ENCODE data around the gene DYNC1H1.

DYNC1H1 gene

DNA sequence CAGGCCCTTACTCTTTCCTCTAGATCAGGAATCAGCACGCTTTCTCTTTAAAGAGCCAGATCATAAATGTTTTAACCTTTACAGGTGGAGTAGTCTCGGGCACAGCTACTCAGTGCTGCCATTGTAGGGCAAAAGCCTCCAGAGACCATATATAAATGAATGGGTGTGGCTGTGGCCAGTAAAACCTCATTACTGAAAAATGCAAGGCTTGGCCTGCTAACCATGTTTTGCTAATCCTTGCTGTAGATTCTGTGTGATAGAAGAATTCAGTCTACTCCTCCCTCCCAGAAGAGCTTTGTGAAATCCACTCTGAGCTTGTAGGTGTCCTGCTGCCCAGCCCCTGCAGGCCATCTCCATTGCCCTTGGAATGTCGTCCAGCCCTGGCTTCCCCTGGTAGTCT lies 64.4 kb downstream of the DYNC1H1 start:
- Histone ChIP-seq H3K9me3 (ENCODE audit: control insufficient read depth, low read length) (no peaks in the 10 kb centered on the region), H3K4me3 (ENCODE audit: insufficient read depth, low read depth, low read length, poor library complexity, severe bottlenecking) (no peak overlapping the region), H3K27me3 (replicated peaks; ENCODE audit: control insufficient read depth, insufficient read depth, low read length, poor library complexity, severe bottlenecking) (no peaks in the 10 kb centered on the region), H3K27ac (ENCODE audit: insufficient read depth, low read length, poor library complexity, severe bottlenecking) (no peak overlapping the region), H3K36me3 (ENCODE audit: control insufficient read depth, insufficient read depth, low read length) (peaks cover 89% of the 10 kb centered on the region), H3K4me1 (ENCODE audit: control insufficient read depth, insufficient read depth, low read length, poor library complexity, severe bottlenecking) (no peaks in the 10 kb centered on the region)
- DNase-seq = no peak

DNA sequence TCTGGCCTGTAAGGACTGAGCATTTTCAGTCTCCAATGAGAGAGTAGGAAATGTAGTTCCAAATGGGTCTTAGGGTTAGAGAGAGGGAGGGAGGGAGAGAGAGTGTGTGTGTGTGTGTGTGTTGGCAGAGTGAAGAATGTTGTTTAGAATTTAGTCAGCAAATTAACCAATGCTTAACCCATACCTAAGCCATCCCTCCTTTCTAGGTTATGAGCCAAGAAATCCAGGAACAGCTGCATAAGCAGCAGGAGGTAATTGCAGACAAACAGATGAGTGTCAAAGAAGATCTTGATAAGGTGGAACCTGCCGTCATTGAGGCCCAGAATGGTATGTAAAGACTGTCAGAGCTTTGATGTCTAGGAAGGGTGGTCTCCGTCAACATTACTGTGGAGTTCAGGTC lies 65.6 kb downstream of the DYNC1H1 start:
- H3K9me3 ChIP-seq (ENCODE audit: control insufficient read depth, low read length) = no peaks in the 10 kb centered on the region
- no peak for DNase-seq
- no peak overlapping the region for H3K27ac ChIP-seq (ENCODE audit: insufficient read depth, low read length, poor library complexity, severe bottlenecking)
- no peaks in the 10 kb centered on the region for H3K4me1 ChIP-seq (ENCODE audit: control insufficient read depth, insufficient read depth, low read length, poor library complexity, severe bottlenecking)
- no peaks in the 10 kb centered on the region for H3K27me3 ChIP-seq (replicated peaks; ENCODE audit: control insufficient read depth, insufficient read depth, low read length, poor library complexity, severe bottlenecking)
- peaks cover 88% of the 10 kb centered on the region for H3K36me3 ChIP-seq (ENCODE audit: control insufficient read depth, insufficient read depth, low read length)
- H3K4me3 ChIP-seq (ENCODE audit: insufficient read depth, low read depth, low read length, poor library complexity, severe bottlenecking) = no peak overlapping the region

DNA sequence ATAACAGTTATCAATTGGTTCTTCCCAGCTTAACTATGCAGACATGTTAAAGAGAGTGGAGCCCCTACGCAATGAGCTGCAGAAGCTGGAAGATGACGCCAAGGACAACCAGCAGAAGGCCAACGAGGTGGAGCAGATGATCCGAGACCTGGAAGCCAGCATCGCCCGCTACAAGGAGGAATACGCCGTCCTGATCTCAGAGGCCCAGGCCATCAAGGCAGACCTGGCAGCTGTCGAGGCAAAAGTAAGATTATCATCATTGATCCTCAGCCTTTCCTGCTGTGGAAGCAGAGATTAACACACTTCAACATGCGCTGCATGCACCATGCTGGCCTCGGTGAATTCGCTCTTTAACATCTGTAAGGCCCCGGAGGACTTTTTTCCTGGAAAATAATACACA lies 68.9 kb downstream of the DYNC1H1 start:
- H3K27me3 ChIP-seq (replicated peaks; ENCODE audit: control insufficient read depth, insufficient read depth, low read length, poor library complexity, severe bottlenecking) = no peaks in the 10 kb centered on the region
- no peak overlapping the region for H3K27ac ChIP-seq (ENCODE audit: insufficient read depth, low read length, poor library complexity, severe bottlenecking)
- no peaks in the 10 kb centered on the region for H3K9me3 ChIP-seq (ENCODE audit: control insufficient read depth, low read length)
- no peak overlapping the region for H3K4me3 ChIP-seq (ENCODE audit: insufficient read depth, low read depth, low read length, poor library complexity, severe bottlenecking)
- no peaks in the 10 kb centered on the region for H3K4me1 ChIP-seq (ENCODE audit: control insufficient read depth, insufficient read depth, low read length, poor library complexity, severe bottlenecking)
- H3K36me3 ChIP-seq (ENCODE audit: control insufficient read depth, insufficient read depth, low read length) = peaks cover 94% of the 10 kb centered on the region
- no peak for DNase-seq

DNA sequence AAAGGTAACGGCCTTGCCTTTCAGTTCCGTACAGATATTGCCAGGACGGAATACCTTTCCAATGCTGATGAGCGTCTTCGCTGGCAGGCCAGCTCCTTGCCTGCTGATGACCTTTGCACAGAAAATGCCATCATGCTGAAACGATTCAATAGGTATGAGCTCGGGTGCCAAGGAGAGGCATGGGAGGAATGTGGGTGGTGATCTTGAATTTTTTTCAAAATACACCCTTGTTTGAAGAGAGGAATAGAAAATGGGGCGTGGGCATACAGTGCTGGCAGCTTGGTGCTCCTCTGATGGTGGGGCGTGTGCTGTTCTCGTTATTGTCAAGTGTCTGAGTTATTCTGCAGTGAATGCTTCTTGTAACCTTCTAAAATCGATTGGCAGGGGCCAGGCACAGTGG lies 69.9 kb downstream of the DYNC1H1 start:
- Histone ChIP-seq H3K4me3 (ENCODE audit: insufficient read depth, low read depth, low read length, poor library complexity, severe bottlenecking) (no peak overlapping the region), H3K27ac (ENCODE audit: insufficient read depth, low read length, poor library complexity, severe bottlenecking) (no peak overlapping the region), H3K9me3 (ENCODE audit: control insufficient read depth, low read length) (no peaks in the 10 kb centered on the region), H3K27me3 (replicated peaks; ENCODE audit: control insufficient read depth, insufficient read depth, low read length, poor library complexity, severe bottlenecking) (no peaks in the 10 kb centered on the region), H3K4me1 (ENCODE audit: control insufficient read depth, insufficient read depth, low read length, poor library complexity, severe bottlenecking) (no peaks in the 10 kb centered on the region), H3K36me3 (ENCODE audit: control insufficient read depth, insufficient read depth, low read length) (peaks cover 94% of the 10 kb centered on the region)
- DNase-seq = no peak

DNA sequence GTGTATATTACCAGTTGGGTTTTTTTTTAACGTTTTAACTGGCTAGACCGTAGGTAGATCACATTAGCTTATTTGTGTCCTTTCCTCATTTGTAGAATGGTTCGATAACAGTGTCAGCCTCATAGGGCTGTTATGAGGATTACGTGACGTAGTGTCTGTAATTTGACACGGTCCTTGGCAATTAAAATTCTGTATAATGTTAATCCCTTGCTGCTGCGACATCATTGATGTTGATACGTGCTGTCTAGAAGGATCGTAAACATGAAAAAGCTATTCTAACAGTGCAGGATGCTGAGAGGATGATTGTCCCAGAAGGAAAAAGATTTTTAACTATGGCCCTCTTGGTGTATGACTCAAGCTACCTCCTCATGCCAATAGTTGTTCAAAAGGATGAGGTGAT lies 71.5 kb downstream of the DYNC1H1 start:
- DNase-seq = no peak
- peaks cover 94% of the 10 kb centered on the region for H3K36me3 ChIP-seq (ENCODE audit: control insufficient read depth, insufficient read depth, low read length)
- H3K4me3 ChIP-seq (ENCODE audit: insufficient read depth, low read depth, low read length, poor library complexity, severe bottlenecking) = no peak overlapping the region

DNA sequence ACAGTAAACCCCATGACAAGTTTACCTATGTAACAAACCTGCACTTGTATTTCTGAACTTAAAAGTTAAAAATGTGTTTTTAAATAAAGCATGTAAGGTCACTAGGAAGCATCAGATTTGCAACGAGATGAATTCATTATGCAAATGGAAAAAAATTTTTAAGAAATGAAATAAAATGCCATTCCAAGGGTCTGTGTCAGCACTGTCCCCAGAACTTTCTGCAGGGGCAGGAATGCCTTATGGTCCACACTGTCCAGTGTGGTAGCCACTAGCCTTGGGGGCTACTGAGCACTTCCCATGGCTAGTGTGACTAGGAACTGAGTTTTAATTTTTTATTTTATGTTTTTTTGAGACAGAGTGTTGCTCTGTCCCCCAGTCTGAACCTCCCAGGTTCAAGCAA lies 73.3 kb downstream of the DYNC1H1 start:
- DNase-seq = no peak
- Histone ChIP-seq H3K27me3 (replicated peaks; ENCODE audit: control insufficient read depth, insufficient read depth, low read length, poor library complexity, severe bottlenecking) (no peaks in the 10 kb centered on the region), H3K36me3 (ENCODE audit: control insufficient read depth, insufficient read depth, low read length) (peaks cover 97% of the 10 kb centered on the region), H3K4me3 (ENCODE audit: insufficient read depth, low read depth, low read length, poor library complexity, severe bottlenecking) (no peak overlapping the region), H3K4me1 (ENCODE audit: control insufficient read depth, insufficient read depth, low read length, poor library complexity, severe bottlenecking) (no peaks in the 10 kb centered on the region), H3K9me3 (ENCODE audit: control insufficient read depth, low read length) (no peaks in the 10 kb centered on the region), H3K27ac (ENCODE audit: insufficient read depth, low read length, poor library complexity, severe bottlenecking) (no peak overlapping the region)

More for the DNA sequence above, 71.5 kb downstream of the DYNC1H1 start:
- no peak overlapping the region for H3K27ac ChIP-seq (ENCODE audit: insufficient read depth, low read length, poor library complexity, severe bottlenecking)
- no peaks in the 10 kb centered on the region for H3K27me3 ChIP-seq (replicated peaks; ENCODE audit: control insufficient read depth, insufficient read depth, low read length, poor library complexity, severe bottlenecking)
- no peaks in the 10 kb centered on the region for H3K4me1 ChIP-seq (ENCODE audit: control insufficient read depth, insufficient read depth, low read length, poor library complexity, severe bottlenecking)
- H3K9me3 ChIP-seq (ENCODE audit: control insufficient read depth, low read length) = no peaks in the 10 kb centered on the region

DNA sequence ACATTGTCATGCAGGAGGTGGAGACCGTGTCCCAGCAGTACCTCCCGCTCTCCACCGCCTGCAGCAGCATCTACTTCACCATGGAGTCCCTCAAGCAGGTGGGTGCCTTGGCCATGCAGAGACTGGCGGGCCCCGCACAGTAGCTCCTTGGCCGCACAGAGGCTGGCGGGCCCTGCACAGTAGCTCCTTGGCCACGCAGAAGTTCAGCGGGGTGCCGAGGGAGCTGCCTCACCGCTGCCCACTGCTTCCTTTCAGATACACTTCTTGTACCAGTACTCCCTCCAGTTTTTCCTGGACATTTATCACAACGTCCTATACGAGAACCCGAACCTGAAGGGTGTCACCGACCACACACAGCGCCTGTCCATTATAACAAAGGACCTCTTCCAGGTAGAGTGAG lies 74.8 kb downstream of the DYNC1H1 start:
- H3K27ac ChIP-seq (ENCODE audit: insufficient read depth, low read length, poor library complexity, severe bottlenecking) = no peak overlapping the region
- H3K27me3 ChIP-seq (replicated peaks; ENCODE audit: control insufficient read depth, insufficient read depth, low read length, poor library complexity, severe bottlenecking) = no peaks in the 10 kb centered on the region
- no peaks in the 10 kb centered on the region for H3K4me1 ChIP-seq (ENCODE audit: control insufficient read depth, insufficient read depth, low read length, poor library complexity, severe bottlenecking)
- H3K9me3 ChIP-seq (ENCODE audit: control insufficient read depth, low read length) = no peaks in the 10 kb centered on the region
- H3K4me3 ChIP-seq (ENCODE audit: insufficient read depth, low read depth, low read length, poor library complexity, severe bottlenecking) = no peak overlapping the region
- DNase-seq = no peak
- H3K36me3 ChIP-seq (ENCODE audit: control insufficient read depth, insufficient read depth, low read length) = peaks cover 95% of the 10 kb centered on the region

DNA sequence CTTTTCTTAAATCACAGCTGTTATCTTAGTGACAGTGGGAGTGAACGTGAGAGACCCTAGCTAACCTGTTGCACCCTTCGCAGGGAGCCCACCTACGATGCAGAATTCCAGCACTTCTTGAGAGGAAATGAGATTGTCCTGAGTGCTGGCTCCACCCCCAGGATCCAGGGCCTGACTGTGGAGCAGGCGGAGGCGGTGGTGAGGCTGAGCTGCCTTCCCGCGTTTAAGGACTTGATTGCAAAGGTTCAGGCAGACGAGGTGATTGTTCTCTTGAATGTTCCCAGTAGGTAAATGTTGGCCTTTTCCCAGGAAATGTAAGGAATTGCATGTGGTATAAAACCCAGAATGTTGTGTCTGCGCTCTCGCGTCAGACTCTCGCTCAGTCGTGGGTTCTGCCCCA lies 75.8 kb downstream of the DYNC1H1 start:
- Histone ChIP-seq H3K9me3 (ENCODE audit: control insufficient read depth, low read length) (no peaks in the 10 kb centered on the region), H3K36me3 (ENCODE audit: control insufficient read depth, insufficient read depth, low read length) (peaks cover 98% of the 10 kb centered on the region), H3K27me3 (replicated peaks; ENCODE audit: control insufficient read depth, insufficient read depth, low read length, poor library complexity, severe bottlenecking) (no peaks in the 10 kb centered on the region), H3K27ac (ENCODE audit: insufficient read depth, low read length, poor library complexity, severe bottlenecking) (no peak overlapping the region), H3K4me3 (ENCODE audit: insufficient read depth, low read depth, low read length, poor library complexity, severe bottlenecking) (no peak overlapping the region), H3K4me1 (ENCODE audit: control insufficient read depth, insufficient read depth, low read length, poor library complexity, severe bottlenecking) (no peaks in the 10 kb centered on the region)
- DNase-seq = no peak

DNA sequence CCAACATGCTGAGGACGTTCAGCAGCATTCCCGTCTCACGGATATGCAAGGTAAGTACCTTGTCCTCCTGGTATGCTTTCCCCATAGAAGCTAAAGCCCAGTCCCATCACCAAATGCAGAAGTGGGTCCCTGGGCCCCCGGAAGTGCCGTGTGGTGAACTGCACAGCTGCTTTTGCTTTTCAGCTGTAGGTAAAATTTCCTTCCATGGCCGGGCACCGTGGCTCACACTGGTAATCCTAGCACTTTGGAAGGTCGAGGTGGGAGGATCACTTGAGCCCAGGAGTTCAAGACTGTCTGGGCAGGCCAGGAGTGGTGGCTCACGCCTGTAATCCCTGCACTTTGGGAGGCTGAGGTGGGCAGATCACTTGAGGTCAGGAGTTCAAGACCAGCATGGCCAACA lies 78.3 kb downstream of the DYNC1H1 start:
- H3K9me3 ChIP-seq (ENCODE audit: control insufficient read depth, low read length) = no peaks in the 10 kb centered on the region
- H3K4me3 ChIP-seq (ENCODE audit: insufficient read depth, low read depth, low read length, poor library complexity, severe bottlenecking) = no peak overlapping the region
- H3K4me1 ChIP-seq (ENCODE audit: control insufficient read depth, insufficient read depth, low read length, poor library complexity, severe bottlenecking) = no peaks in the 10 kb centered on the region
- DNase-seq = no peak
- no peaks in the 10 kb centered on the region for H3K27me3 ChIP-seq (replicated peaks; ENCODE audit: control insufficient read depth, insufficient read depth, low read length, poor library complexity, severe bottlenecking)
- no peak overlapping the region for H3K27ac ChIP-seq (ENCODE audit: insufficient read depth, low read length, poor library complexity, severe bottlenecking)
- peaks cover 85% of the 10 kb centered on the region for H3K36me3 ChIP-seq (ENCODE audit: control insufficient read depth, insufficient read depth, low read length)

DNA sequence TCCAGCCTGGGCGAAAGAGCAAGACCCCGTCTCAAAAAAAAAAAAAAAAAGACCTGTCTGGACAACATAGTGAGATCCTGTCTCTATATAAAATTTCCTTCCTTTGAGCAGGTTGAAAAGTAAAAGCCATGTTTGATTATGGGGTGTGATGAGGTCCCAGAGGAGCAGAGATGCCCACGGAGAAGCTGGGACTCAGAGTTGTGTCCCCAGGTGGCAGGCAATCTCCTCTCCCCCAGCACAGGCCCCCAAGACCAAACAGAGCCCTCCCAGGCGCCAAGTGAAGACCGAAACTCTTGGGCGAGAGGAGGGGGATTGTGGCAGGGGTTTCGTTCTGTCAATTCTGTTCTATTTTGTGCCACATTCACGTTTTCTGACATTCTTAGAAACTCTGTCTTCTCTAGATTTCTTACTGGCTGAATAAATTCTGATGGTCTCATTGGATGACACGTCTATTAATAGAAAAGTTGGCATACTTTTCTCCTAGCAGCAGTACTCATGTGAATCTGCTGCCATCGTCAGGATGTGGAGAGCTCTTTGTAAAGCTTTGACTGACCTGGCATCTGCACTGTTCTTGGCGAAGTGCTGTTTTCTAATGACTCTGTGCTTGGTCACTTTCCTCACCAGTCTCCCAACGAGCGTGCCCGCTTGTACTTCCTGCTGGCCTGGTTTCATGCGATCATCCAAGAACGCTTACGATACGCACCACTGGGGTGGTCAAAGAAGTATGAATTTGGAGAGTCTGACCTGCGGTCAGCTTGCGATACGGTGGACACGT lies 79.1 kb downstream of the DYNC1H1 start:
- H3K27ac ChIP-seq (ENCODE audit: insufficient read depth, low read length, poor library complexity, severe bottlenecking) = no peak overlapping the region
- no peak for DNase-seq
- H3K9me3 ChIP-seq (ENCODE audit: control insufficient read depth, low read length) = no peaks in the 10 kb centered on the region
- H3K4me1 ChIP-seq (ENCODE audit: control insufficient read depth, insufficient read depth, low read length, poor library complexity, severe bottlenecking) = no peaks in the 10 kb centered on the region
- H3K36me3 ChIP-seq (ENCODE audit: control insufficient read depth, insufficient read depth, low read length) = peaks cover 85% of the 10 kb centered on the region
- no peaks in the 10 kb centered on the region for H3K27me3 ChIP-seq (replicated peaks; ENCODE audit: control insufficient read depth, insufficient read depth, low read length, poor library complexity, severe bottlenecking)
- H3K4me3 ChIP-seq (ENCODE audit: insufficient read depth, low read depth, low read length, poor library complexity, severe bottlenecking) = no peak overlapping the region
